B cell (primary cell): ENCODE results near the gene VPS41. TPM values are rescaled to one million over a fixed set of nuclear protein-coding genes. Genes with fewer than 3 reads are reported as not detected.

Experiments
- ATAC-seq: fragments of 200-7000 bp; cut with Tn5 transposase; one replicate; pipeline ENCODE4 v1.10.0; 2021; ENCODE audit warnings: low read depth, mild to moderate bottlenecking, moderate number of reproducible peaks, moderate library complexity
- CTCF ChIA-PET: fragments of 350-600 bp; sonication (Branson Sonifier 250); formaldehyde crosslinking; loops from one replicate; lab custom pipeline; 2021; ENCODE audit warnings: antibody characterized with exemption, inconsistent platforms; lab: Charles Lee
- POLR2A ChIA-PET: fragments of 350-600 bp; sonication (Branson Sonifier 250); formaldehyde crosslinking; loops from one replicate; lab custom pipeline; 2021; ENCODE audit warnings: antibody characterized with exemption; lab: Charles Lee
- DNase-seq: peaks from one replicate; pipeline ENCODE4 v3.0.0; 2013
- H2AFZ ChIP-seq: 2 replicates; pipeline ENCODE4 v1.6.1; 2012; ENCODE audit warnings: mild to moderate bottlenecking, low read depth, low read length; ENCODE audit not compliant: insufficient read depth, poor library complexity, severe bottlenecking
- H3K27ac ChIP-seq, 2 donors: 1 replicate in 1 of 2; 2 replicates in 1 of 2; pipeline ENCODE4 v1.5.1; 2012 to 2013; ENCODE audit warnings: low read length in 2 of 2, mild to moderate bottlenecking in 2 of 2, moderate library complexity in 1 of 2
- H3K27me3 ChIP-seq, 4 experiments: fragments of 200-600 bp in 1 of 4; sonication (generic) in 1 of 4; replicated peaks in 1 of 4; 1 replicate in 2 of 4; 2 replicates in 2 of 4; pipeline versions ENCODE4 v1.6.1 to v1.7.0; 2013 to 2016; ENCODE audit warnings: low read length in 3 of 4, mild to moderate bottlenecking in 2 of 4, mixed read lengths in 1 of 4, moderate library complexity in 1 of 4; ENCODE audit not compliant: insufficient read depth in 4 of 4, control insufficient read depth in 3 of 4; ENCODE audit errors: control extremely low read depth in 1 of 4
- H3K36me3 ChIP-seq, 2 experiments: replicated peaks in 1 of 2; 1 replicate in 1 of 2; 2 replicates in 1 of 2; pipeline versions ENCODE4 v1.6.1 to v1.7.1; 2013; ENCODE audit warnings: low read length in 1 of 2; ENCODE audit not compliant: insufficient read depth in 2 of 2, control insufficient read depth in 1 of 2; ENCODE audit errors: control extremely low read depth in 1 of 2, extremely low read depth in 1 of 2
- H3K4me1 ChIP-seq, 2 donors: fragments of 200-600 bp in 1 of 2; sonication (generic) in 1 of 2; 1 replicate in 1 of 2; 2 replicates in 1 of 2; pipeline versions ENCODE4 v1.5.1 to v1.6.1; 2013 to 2017; ENCODE audit warnings: low read length in 2 of 2; ENCODE audit not compliant: control insufficient read depth in 2 of 2, insufficient read depth in 2 of 2
- H3K4me2 ChIP-seq: replicated peaks from 2 replicates; pipeline ENCODE3; 2012; ENCODE audit warnings: mild to moderate bottlenecking, low read depth, low read length; ENCODE audit not compliant: poor library complexity, severe bottlenecking
- H3K4me3 ChIP-seq, 5 experiments: fragments of 200-600 bp in 1 of 5; sonication (generic) in 1 of 5; 1 replicate in 3 of 5; 2 replicates in 2 of 5; pipeline versions ENCODE4 v1.5.1 to v1.7.0; 2011 to 2016; ENCODE audit warnings: low read length in 4 of 5, mild to moderate bottlenecking in 4 of 5, low read depth in 2 of 5, control low read depth in 1 of 5, moderate library complexity in 1 of 5; ENCODE audit not compliant: insufficient read depth in 1 of 5; ENCODE audit errors: control extremely low read depth in 1 of 5, extremely low read depth in 1 of 5
- H3K79me2 ChIP-seq: fragments of 200-600 bp; sonication (generic); one replicate; pipeline ENCODE4 v1.6.0; 2016; ENCODE audit warnings: low read length; ENCODE audit not compliant: control insufficient read depth, insufficient read depth
- H3K9ac ChIP-seq: fragments of 200-600 bp; sonication (generic); 2 replicates; pipeline ENCODE4 v1.6.1; 2017; ENCODE audit warnings: mild to moderate bottlenecking, low read length, moderate library complexity
- H3K9me3 ChIP-seq, 3 donors: one replicate each; pipeline versions ENCODE4 v1.6.1 to v1.7.1; 2013; ENCODE audit warnings: low read length in 2 of 3; ENCODE audit not compliant: control insufficient read depth in 2 of 3, insufficient read depth in 1 of 3; ENCODE audit errors: control extremely low read depth in 1 of 3
- H4K20me1 ChIP-seq: 2 replicates; pipeline ENCODE4 v1.6.0; 2012; ENCODE audit warnings: mild to moderate bottlenecking, low read length; ENCODE audit not compliant: insufficient read depth, control insufficient read depth, poor library complexity, severe bottlenecking
- H3K27ac Mint-ChIP-seq: one replicate; pipeline ENCODE4 v1.8.0; 2021; ENCODE audit warnings: mixed read lengths
- H3K27me3 Mint-ChIP-seq: one replicate; pipeline ENCODE4 v1.8.0; 2021; ENCODE audit warnings: mixed read lengths
- H3K4me1 Mint-ChIP-seq: one replicate; pipeline ENCODE4 v1.8.0; 2021; ENCODE audit warnings: mixed read lengths
- H3K4me3 Mint-ChIP-seq: one replicate; pipeline ENCODE4 v1.8.0; 2021; ENCODE audit warnings: mixed read lengths
- H3K9me3 Mint-ChIP-seq: one replicate; pipeline ENCODE4 v1.8.0; 2022; ENCODE audit warnings: mixed read lengths; ENCODE audit not compliant: insufficient read depth
- CTCF ChIP-seq: fragments of 200-600 bp; IDR thresholded peaks from one replicate; pipeline ENCODE4 v1.8.0; 2022; ENCODE audit warnings: antibody characterized with exemption, mild to moderate bottlenecking
- EZH2 ChIP-seq: IDR thresholded peaks from 2 replicates; pipeline ENCODE4 v1.6.1; 2012; ENCODE audit warnings: borderline replicate concordance, low read depth, mild to moderate bottlenecking, moderate library complexity, low read length; ENCODE audit not compliant: insufficient read depth, poor library complexity, severe bottlenecking
- WGBS: methylation state at CpG from one replicate; pipeline ENCODE4 v1.1.5; 2013; ENCODE audit warnings: missing lambda C conversion rate; ENCODE audit not compliant: insufficient coverage; 5-methylcytosine and 5-hydroxymethylcytosine counted together
- intact Hi-C: fragments of 100-400 bp; cut with micrococcal nuclease; formaldehyde crosslinking; loops from one replicate; pipeline ENCODE4 v1.10.0; 2022
- polyA plus RNA-seq: library from polyadenylated mRNA; depleted of rRNA; stranded (reverse); fragments of >200 nt; gene quantifications from 2 replicates; pipeline ENCODE4 v1.2.3, GENCODE V29; 2012
- total RNA-seq, 2 donors: library from RNA; stranded (reverse); fragments of 120-200 nt in 1 of 2; gene quantifications; 1 replicate in 1 of 2; 2 replicates in 1 of 2; pipeline versions ENCODE4 v1.2.3 to v1.2.4, GENCODE V29; 2013 to 2022

VPS41 gene
- total and polyA plus RNA-seq, 2 donors (not counting 1 experiment from before 2014, with no cell fraction given), result 9.3 to 114 TPM

- DNase-seq, result no peak
- Histone ChIP-seq H4K20me1 (no peaks in the 10 kb centered on the region), H3K9ac (no peak overlapping the region), H3K4me1 (no peaks in the 10 kb centered on the region), H3K4me3 (no peak overlapping the region), H3K9me3 (no peaks in the 10 kb centered on the region), H3K27me3 (no peaks in the 10 kb centered on the region), H3K27ac (no peak overlapping the region), H3K79me2 (peaks cover 4% of the 10 kb centered on the region), H3K4me2 (no peak overlapping the region), H2AFZ (no peak overlapping the region), H3K36me3 (peaks cover 2 to 30% of the 10 kb centered on the region in 2 experiments)
- ATAC-seq, result no peak
- Mint-ChIP-seq H3K9me3 (no peaks in the 10 kb centered on the region), H3K27ac (no peak overlapping the region), H3K4me3 (no peak overlapping the region), H3K27me3 (no peaks in the 10 kb centered on the region), H3K4me1 (no peaks in the 10 kb centered on the region)
- ChIA-PET POLR2A (interaction anchor here (0.6 kb wide), 1 partner anchor 673 kb away, joined by 3 read pairs; no protein-coding TSS in a partner anchor), CTCF (interaction anchor here (0.7 to 1.0 kb wide), 2 partner anchors 18 to 20 kb away, joined by 3 to 4 read pairs; no protein-coding TSS in a partner anchor)
- TF ChIP-seq CTCF, result no peak
- TF ChIP-seq EZH2, result no peak
- 100% methylated on average over 4 of the region's 7 CpGs for WGBS
- intact Hi-C loops, result no loop called here
Measured at GRCh38 chr7:38817526-38817925, 91.5 kb downstream of the VPS41 start.

- H3K79me2 ChIP-seq, result no peaks in the 10 kb centered on the region
- Mint-ChIP-seq H3K27ac (no peak overlapping the region), H3K4me1 (no peaks in the 10 kb centered on the region), H3K27me3 (no peaks in the 10 kb centered on the region), H3K9me3 (no peaks in the 10 kb centered on the region), H3K4me3 (no peak overlapping the region)
- no peak overlapping the region for H2AFZ ChIP-seq
- no peak overlapping the region for H3K9ac ChIP-seq
- WGBS, result no CpG with 5 or more reads among the region's 1 CpG
- no peak overlapping the region for H3K4me2 ChIP-seq
- ChIA-PET CTCF (interaction anchor here (0.7 kb wide), 1 partner anchor 201 kb away, joined by 3 read pairs; no protein-coding TSS in a partner anchor), POLR2A (no interaction called here)
- DNase-seq (no peak), ATAC-seq (no peak)
- no peak for TF ChIP-seq CTCF
- TF ChIP-seq EZH2, result no peak
- H3K27ac ChIP-seq, result no peak overlapping the region
- no peaks in the 10 kb centered on the region for H3K27me3 ChIP-seq
- intact Hi-C loops, result no loop called here
- peaks cover under 1 to 24% of the 10 kb centered on the region in 2 experiments for H3K36me3 ChIP-seq
- H3K9me3 ChIP-seq, result no peaks in the 10 kb centered on the region
- H3K4me1 ChIP-seq, result no peaks in the 10 kb centered on the region
- H4K20me1 ChIP-seq, result no peaks in the 10 kb centered on the region
- no peak overlapping the region for H3K4me3 ChIP-seq
Measured at GRCh38 chr7:38813768-38814167, 95.2 kb downstream of the VPS41 start.
